GM10248 (cell line): ENCODE results near the gene LEAP2.

Source experiments
- CTCF ChIA-PET: fragments of 300-600 bp; sonication (Branson Sonifier 250); formaldehyde crosslinking; extraction: SDS; loops from one replicate; lab custom pipeline; 2021; ENCODE audit warnings: antibody characterized with exemption; lab: Yijun Ruan, JAX
- POLR2A ChIA-PET: fragments of 350-650 bp; sonication (Branson Sonifier 250); formaldehyde crosslinking; extraction: SDS; loops from one replicate; lab custom pipeline; 2020; ENCODE audit warnings: antibody characterized with exemption; lab: Yijun Ruan, JAX
- DNase-seq: peaks from one replicate; pipeline ENCODE4 v3.0.0; 2012; ENCODE audit errors: extremely low spot score
- TF ChIP-seq, protein P1 (sequence below): IDR thresholded peaks from 2 replicates; pipeline ENCODE4 v1.5.1; 2012; ENCODE audit warnings: mild to moderate bottlenecking, low read depth; ENCODE audit errors: extremely low read depth, missing control alignments, control extremely low read depth

LEAP2 gene

DNA sequence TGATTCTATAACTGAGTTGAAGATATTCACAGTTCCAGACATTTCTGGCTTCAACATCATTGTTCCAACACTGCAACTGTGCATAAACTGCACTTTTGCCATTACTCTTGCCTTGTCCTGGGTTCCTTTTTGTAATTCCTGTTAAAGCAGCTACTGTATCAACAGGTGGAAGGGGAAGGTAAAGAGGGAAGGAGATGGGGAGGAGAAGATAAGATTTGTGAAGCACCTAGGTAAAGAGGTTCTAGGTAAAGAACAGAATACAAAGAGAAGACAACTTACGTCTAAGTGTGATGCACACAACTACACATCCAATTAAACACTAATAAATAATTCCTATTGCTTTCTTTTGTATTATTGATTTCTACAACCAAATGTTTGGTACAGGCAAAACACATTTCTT, 36.2 kb downstream of the LEAP2 start:
- CTCF ChIA-PET = no interaction called here
- POLR2A ChIA-PET = no interaction called here
- TF ChIP-seq, protein P1, sequence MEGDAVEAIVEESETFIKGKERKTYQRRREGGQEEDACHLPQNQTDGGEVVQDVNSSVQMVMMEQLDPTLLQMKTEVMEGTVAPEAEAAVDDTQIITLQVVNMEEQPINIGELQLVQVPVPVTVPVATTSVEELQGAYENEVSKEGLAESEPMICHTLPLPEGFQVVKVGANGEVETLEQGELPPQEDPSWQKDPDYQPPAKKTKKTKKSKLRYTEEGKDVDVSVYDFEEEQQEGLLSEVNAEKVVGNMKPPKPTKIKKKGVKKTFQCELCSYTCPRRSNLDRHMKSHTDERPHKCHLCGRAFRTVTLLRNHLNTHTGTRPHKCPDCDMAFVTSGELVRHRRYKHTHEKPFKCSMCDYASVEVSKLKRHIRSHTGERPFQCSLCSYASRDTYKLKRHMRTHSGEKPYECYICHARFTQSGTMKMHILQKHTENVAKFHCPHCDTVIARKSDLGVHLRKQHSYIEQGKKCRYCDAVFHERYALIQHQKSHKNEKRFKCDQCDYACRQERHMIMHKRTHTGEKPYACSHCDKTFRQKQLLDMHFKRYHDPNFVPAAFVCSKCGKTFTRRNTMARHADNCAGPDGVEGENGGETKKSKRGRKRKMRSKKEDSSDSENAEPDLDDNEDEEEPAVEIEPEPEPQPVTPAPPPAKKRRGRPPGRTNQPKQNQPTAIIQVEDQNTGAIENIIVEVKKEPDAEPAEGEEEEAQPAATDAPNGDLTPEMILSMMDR = no peak
- DNase-seq = no peak

DNA sequence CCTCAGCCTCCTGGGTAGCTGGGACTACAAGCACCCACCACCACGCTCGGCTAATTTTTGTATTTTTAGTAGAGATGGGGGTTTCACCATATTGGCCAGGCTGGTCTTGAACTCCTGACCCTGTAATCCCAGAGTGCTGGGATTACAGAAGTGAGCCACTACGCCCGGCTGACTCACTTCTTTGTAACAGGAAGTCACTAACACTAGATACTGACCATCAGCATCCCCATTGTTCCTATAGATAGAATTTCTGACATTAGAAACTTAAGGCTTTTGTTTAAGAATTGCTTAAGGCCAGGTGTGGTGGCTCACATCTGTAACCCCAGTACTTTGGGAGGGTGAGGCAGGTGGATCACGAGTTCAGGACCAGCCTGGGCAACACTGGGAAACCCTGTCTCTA, 42.2 kb downstream of the LEAP2 start:
- TF ChIP-seq, protein P1 = no peak
- ChIA-PET CTCF (interaction anchor here (1.0 to 1.3 kb wide), 2 partner anchors 9 to 38 kb away, joined by 3 read pairs; no protein-coding TSS in a partner anchor), POLR2A (no interaction called here)
- no peak for DNase-seq

DNA sequence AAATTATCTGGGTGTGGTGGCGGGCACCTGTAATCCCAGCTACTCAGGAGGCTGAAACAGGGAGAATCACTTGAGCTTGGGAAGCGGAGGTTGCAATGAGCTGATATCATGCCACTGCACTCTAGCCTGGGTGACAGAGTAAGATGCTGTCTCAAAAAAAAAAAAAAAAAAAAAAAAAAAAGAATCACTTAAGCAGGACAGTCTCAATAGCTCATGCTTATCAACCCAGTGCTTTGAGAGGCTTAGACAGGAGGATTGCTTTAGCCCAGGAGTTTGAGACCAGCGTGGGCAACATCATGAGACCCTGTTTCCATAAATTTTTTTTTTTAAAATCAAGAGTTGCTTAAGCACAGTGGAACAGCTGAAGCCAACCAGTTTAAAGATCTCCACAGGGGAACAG, 42.6 kb downstream of the LEAP2 start:
- ChIA-PET POLR2A (no interaction called here), CTCF (interaction anchor here (1.0 kb wide), 1 partner anchor 9 kb away, joined by 3 read pairs; no protein-coding TSS in a partner anchor)
- TF ChIP-seq, protein P1 = no peak
- DNase-seq = no peak
